H1 (cell line): Measurements from ENCODE around the gene RAB33A. TPM values are rescaled to one million over a fixed set of nuclear protein-coding genes. Genes with fewer than 3 reads are reported as not detected.

Source experiments
- CTCF ChIA-PET: fragments of 300-600 bp; sonication (Branson Sonifier 250); formaldehyde crosslinking; loops from one replicate; lab custom pipeline; 2021; ENCODE audit not compliant: partially characterized antibody; lab: Charles Lee
- POLR2A ChIA-PET: fragments of 300-600 bp; sonication (Branson Sonifier 250); formaldehyde crosslinking; loops from one replicate; lab custom pipeline; 2021; ENCODE audit warnings: inconsistent platforms; ENCODE audit not compliant: partially characterized antibody; lab: Charles Lee
- DNase-seq, 2 experiments: peaks; one replicate each; pipeline versions ENCODE4 v3.0.0 to v3.0.0-alpha.2; 2010 to 2022; ENCODE audit warnings: low spot score in 2 of 2, low read depth in 1 of 2, mixed read lengths in 1 of 2
- FAIRE-seq: peaks from 2 replicates; lab custom pipeline; 2011; peaks lifted over from hg19 to GRCh38; lab: Jason Lieb, UNC
- H2AFZ ChIP-seq: 2 replicates; pipeline ENCODE4 v1.8.1; 2012; ENCODE audit warnings: low read length, inconsistent platforms
- H2AK5ac ChIP-seq: 2 replicates; pipeline ENCODE4 v1.6.1; 2013; ENCODE audit warnings: low read depth, low read length
- H2BK120ac ChIP-seq: replicated peaks from 2 replicates; pipeline ENCODE3; 2013; ENCODE audit warnings: low read depth, low read length, inconsistent platforms
- H2BK12ac ChIP-seq: 2 replicates; pipeline ENCODE4 v1.6.1; 2013; ENCODE audit warnings: low read depth, low read length
- H2BK15ac ChIP-seq: 2 replicates; pipeline ENCODE4 v1.6.1; 2013; ENCODE audit warnings: low read length
- H2BK20ac ChIP-seq: 2 replicates; pipeline ENCODE4 v1.6.1; 2013; ENCODE audit warnings: low read length
- H2BK5ac ChIP-seq: 2 replicates; pipeline ENCODE4 v1.6.1; 2013; ENCODE audit warnings: low read depth, low read length
- H3K14ac ChIP-seq: 2 replicates; pipeline ENCODE4 v1.6.1; 2013; ENCODE audit warnings: inconsistent platforms; ENCODE audit not compliant: insufficient read length
- H3K18ac ChIP-seq: 2 replicates; pipeline ENCODE4 v1.6.1; 2013; ENCODE audit warnings: low read length; ENCODE audit errors: extremely low read depth
- H3K23ac ChIP-seq: 2 replicates; pipeline ENCODE4 v1.6.1; 2013; ENCODE audit warnings: inconsistent platforms; ENCODE audit not compliant: insufficient read length
- H3K23me2 ChIP-seq: 2 replicates; pipeline ENCODE4 v1.6.1; 2013; ENCODE audit warnings: low read depth, low read length
- H3K27ac ChIP-seq: 2 replicates; pipeline ENCODE4 v1.6.1; 2011; ENCODE audit warnings: low read depth, low read length, inconsistent platforms
- H3K27me3 ChIP-seq, 4 experiments: replicated peaks in 1 of 4; 1 replicate in 1 of 4; 2 replicates in 3 of 4; pipeline versions ENCODE4 v1.6.1 to v1.8.1; 2011 to 2013; ENCODE audit warnings: low read length in 3 of 4, mild to moderate bottlenecking in 3 of 4, inconsistent platforms in 2 of 4, mixed read lengths in 2 of 4, moderate library complexity in 1 of 4; ENCODE audit not compliant: control insufficient read depth in 3 of 4, insufficient read depth in 3 of 4; ENCODE audit errors: extremely low read depth in 1 of 4
- H3K36me3 ChIP-seq, 4 experiments: 2 replicates each; pipeline versions ENCODE4 v1.6.1 to v1.8.1; 2011 to 2013; ENCODE audit warnings: mild to moderate bottlenecking in 4 of 4, low read length in 3 of 4, moderate library complexity in 2 of 4, control low read depth in 1 of 4, inconsistent platforms in 1 of 4; ENCODE audit not compliant: insufficient read depth in 4 of 4, control insufficient read depth in 2 of 4
- H3K4ac ChIP-seq: replicated peaks from 2 replicates; pipeline ENCODE3; 2013; ENCODE audit warnings: low read length, low read depth, mixed read lengths, inconsistent platforms; ENCODE audit not compliant: insufficient read length
- H3K4me1 ChIP-seq, 4 experiments: replicated peaks in 1 of 4; 1 replicate in 1 of 4; 2 replicates in 3 of 4; pipeline versions ENCODE4 v1.6.1 to v1.8.1; 2011 to 2013; ENCODE audit warnings: low read length in 3 of 4, inconsistent platforms in 2 of 4, mixed read lengths in 1 of 4; ENCODE audit not compliant: insufficient read depth in 4 of 4, control insufficient read depth in 3 of 4
- H3K4me2 ChIP-seq, 2 experiments: 2 replicates each; pipeline versions ENCODE4 v1.6.1 to v1.8.1; 2011 to 2013; ENCODE audit warnings: low read depth in 2 of 2, low read length in 2 of 2, control low read depth in 1 of 2, inconsistent platforms in 1 of 2, mild to moderate bottlenecking in 1 of 2; ENCODE audit not compliant: insufficient read depth in 1 of 2
- H3K4me3 ChIP-seq, 4 experiments: fragments of 200-600, 300-600 bp in 1 of 4; sonication (generic), shearing (Covaris generic), sonication (Bioruptor Twin) in 1 of 4; 2 replicates each; pipeline versions ENCODE4 v1.5.1 to v1.8.1; 2011 to 2016; ENCODE audit warnings: low read length in 4 of 4, low read depth in 3 of 4, control low read depth in 2 of 4, inconsistent platforms in 2 of 4, mild to moderate bottlenecking in 2 of 4, mixed read lengths in 1 of 4, moderate library complexity in 1 of 4; ENCODE audit not compliant: insufficient read depth in 2 of 4; ENCODE audit errors: extremely low read depth in 1 of 4
- H3K56ac ChIP-seq: replicated peaks from 2 replicates; pipeline ENCODE3; 2013; ENCODE audit warnings: low read depth, mild to moderate bottlenecking, mixed read lengths, low read length, inconsistent platforms; ENCODE audit not compliant: insufficient read length
- H3K79me1 ChIP-seq: 2 replicates; pipeline ENCODE4 v1.6.1; 2013; ENCODE audit warnings: low read depth, low read length, control low read depth
- H3K79me2 ChIP-seq, 2 experiments: 2 replicates each; pipeline versions ENCODE4 v1.6.1 to v1.8.1; 2012 to 2013; ENCODE audit warnings: low read length in 2 of 2, mild to moderate bottlenecking in 2 of 2, inconsistent platforms in 1 of 2; ENCODE audit not compliant: insufficient read depth in 2 of 2, control insufficient read depth in 1 of 2
- H3K9ac ChIP-seq, 4 experiments: replicated peaks in 1 of 4; 1 replicate in 1 of 4; 2 replicates in 3 of 4; pipeline versions ENCODE4 v1.6.1 to v1.8.1; 2011 to 2013; ENCODE audit warnings: low read depth in 3 of 4, low read length in 3 of 4, control low read depth in 2 of 4, mild to moderate bottlenecking in 2 of 4, moderate library complexity in 2 of 4, inconsistent platforms in 1 of 4; ENCODE audit errors: extremely low read depth in 1 of 4
- H3K9me3 ChIP-seq, 2 experiments: 2 replicates each; pipeline versions ENCODE4 v1.6.1 to v1.8.1; 2012 to 2013; ENCODE audit warnings: mild to moderate bottlenecking in 2 of 2, moderate library complexity in 2 of 2, control low read depth in 1 of 2, inconsistent platforms in 1 of 2, low read depth in 1 of 2, low read length in 1 of 2, mixed read lengths in 1 of 2; ENCODE audit not compliant: insufficient read depth in 2 of 2
- H4K20me1 ChIP-seq, 2 experiments: replicated peaks in 1 of 2; 2 replicates each; pipeline versions ENCODE3 to v1.8.1; 2011 to 2013; ENCODE audit warnings: inconsistent platforms in 2 of 2, low read length in 2 of 2, mild to moderate bottlenecking in 1 of 2; ENCODE audit not compliant: insufficient read depth in 2 of 2, control insufficient read depth in 1 of 2
- H4K5ac ChIP-seq: 2 replicates; pipeline ENCODE4 v1.6.1; 2013; ENCODE audit warnings: low read length, low read depth, mixed read lengths, inconsistent platforms; ENCODE audit not compliant: insufficient read length
- H4K8ac ChIP-seq: 2 replicates; pipeline ENCODE4 v1.8.0; 2013; ENCODE audit warnings: mild to moderate bottlenecking, moderate library complexity, low read length, inconsistent platforms; ENCODE audit not compliant: insufficient read depth; ENCODE audit errors: extremely low read depth
- H4K91ac ChIP-seq: replicated peaks from 2 replicates; pipeline ENCODE3; 2013; ENCODE audit warnings: low read length, mixed read lengths, inconsistent platforms; ENCODE audit not compliant: insufficient read length
- CHD2 ChIP-seq: IDR thresholded peaks from 2 replicates; pipeline ENCODE4 v1.6.1; 2012; ENCODE audit warnings: low read length, improper control_type of control experiment
- GTF2F1 ChIP-seq: IDR thresholded peaks from 2 replicates; pipeline ENCODE4 v1.6.1; 2012; ENCODE audit warnings: low read depth, low read length, improper control_type of control experiment, borderline replicate concordance
- RNF2 ChIP-seq: fragments of 200-900, 300-1000 bp; sonication (generic); IDR thresholded peaks from 2 replicates; pipeline ENCODE4 v1.7.1; 2016; ENCODE audit warnings: borderline replicate concordance, low read depth, mild to moderate bottlenecking, antibody characterized with exemption, low read length; ENCODE audit not compliant: poor library complexity, severe bottlenecking; ENCODE audit errors: missing control alignments
- SIN3A ChIP-seq, 2 experiments: IDR thresholded peaks in 1 of 2; conservative IDR thresholded peaks in 1 of 2; 2 replicates each; pipeline ENCODE4 v1.6.1; 2011 to 2012; ENCODE audit warnings: low read length in 2 of 2, improper control_type of control experiment in 1 of 2, low read depth in 1 of 2, mild to moderate bottlenecking in 1 of 2
- SIRT6 ChIP-seq: IDR thresholded peaks from one replicate; pipeline ENCODE4 v1.7.1; 2012; ENCODE audit warnings: low read length, inconsistent platforms
- SRF ChIP-seq: IDR thresholded peaks from 2 replicates; pipeline ENCODE4 v1.6.1; 2011; ENCODE audit warnings: mild to moderate bottlenecking, low read depth, low read length, moderate library complexity
- TEAD4 ChIP-seq: IDR thresholded peaks from 2 replicates; pipeline ENCODE4 v1.6.1; 2012; ENCODE audit warnings: low read depth, low read length, inconsistent platforms, mixed read lengths
- WGBS, 2 experiments: shearing (Covaris generic) in 1 of 2; methylation state at CpG; one replicate each; pipeline versions ENCODE4 v1.1.6 to v1.1.7; 2013 to 2015; ENCODE audit warnings: low lambda C conversion rate in 2 of 2, mixed read lengths in 2 of 2, inconsistent platforms in 1 of 2, low coverage in 1 of 2, missing lambda C conversion rate in 1 of 2; ENCODE audit not compliant: insufficient replicate concordance in 2 of 2, insufficient coverage in 1 of 2, insufficient read length in 1 of 2; ENCODE audit errors: extremely low coverage in 1 of 2, missing lambda C conversion rate in 1 of 2; 5-methylcytosine and 5-hydroxymethylcytosine counted together
- polyA plus RNA-seq, 7 experiments: library from polyadenylated mRNA; depleted of rRNA in 3 of 7; stranded (reverse) in 5 of 7; unstranded in 2 of 7; fragments of >200 nt in 5 of 7; fragments of 200-250 nt in 2 of 7; gene quantifications; 1 replicate in 5 of 7; 2 replicates in 1 of 7; 4 replicates in 1 of 7; pipeline versions ENCODE4 v1.2.1 to v1.2.3, GENCODE V29; 2011 to 2013; ENCODE audit warnings: missing spikeins in 2 of 7, mixed read lengths in 2 of 7
- total RNA-seq: library from RNA; stranded (reverse); fragmentation: NEBNext Ultra II Directional; extraction: Animal tissue kit (Norgen Biotek cat#: 25700); gene quantifications from 2 replicates; pipeline ENCODE4 v1.2.1, GENCODE V29; 2021

RAB33A gene
- total and polyA plus RNA-seq, 2 of the 8 experiments (the other 6 are each of a cell fraction or from before 2014, with no cell fraction given) = 2.8 to 4.6 TPM

- Histone ChIP-seq H3K23ac (no peak overlapping the region), H2AFZ (no peak overlapping the region), H3K14ac (no peak overlapping the region), H3K4me2 (no peak overlapping the region), H3K56ac (no peak overlapping the region), H3K9ac (no peak overlapping the region), H3K27ac (no peak overlapping the region), H3K79me2 (no peaks in the 10 kb centered on the region), H3K18ac (no peak overlapping the region), H3K36me3 (no peaks in the 10 kb centered on the region), H4K20me1 (no peaks in the 10 kb centered on the region), H3K27me3 (peaks cover 0 to 11% (median 9%) of the 10 kb centered on the region in 4 experiments; a peak in 6 of 7 replicates), H2BK5ac (no peak overlapping the region), H4K5ac (no peak overlapping the region), H4K8ac (no peak overlapping the region), H3K4me3 (no peak overlapping the region), H2BK20ac (no peak overlapping the region), H2BK120ac (no peak overlapping the region), H3K4ac (no peak overlapping the region), H3K79me1 (no peaks in the 10 kb centered on the region), H4K91ac (no peak overlapping the region), H2AK5ac (no peak overlapping the region), H2BK12ac (no peak overlapping the region), H3K23me2 (peaks cover 13% of the 10 kb centered on the region; the same call in 1 of the 2 replicates), H3K4me1 (peaks cover 0 to 6% (median 0%) of the 10 kb centered on the region in 4 experiments; a peak in 3 of 7 replicates), H3K9me3 (no peaks in the 10 kb centered on the region), H2BK15ac (no peak overlapping the region)
- 100% methylated on average over 2 of the region's 2 CpGs; no CpG with 5 or more reads in 1 of the 2 experiments for WGBS, 2 experiments
- ChIA-PET CTCF (interaction anchor here (2.7 kb wide), 1 partner anchor 17 kb away, joined by 12 read pairs; no protein-coding TSS in a partner anchor), POLR2A (no interaction called here)
- TF ChIP-seq TEAD4 (no peak), RNF2 (no peak), GTF2F1 (no peak), SIN3A (conservative IDR thresholded peaks at IDR 0.05 in 1 of 2, IDR thresholded peaks at IDR 0.05 in 1 of 2; ENCODE audit: low read depth in 1 of 2, low read length in 2 of 2) (no peak), SRF (no peak), CHD2 (no peak), SIRT6 (no peak)
- no peak for FAIRE-seq
- no peak for DNase-seq
Observed at GRCh38 chrX:130174937-130175336, 3.2 kb downstream of the RAB33A start.
